GDM1 (cell line): ENCODE data around the gene MYEOV.

ENCODE experiments used
- DNase-seq: peaks from one replicate; lab custom pipeline; 2025; lab: John Stamatoyannopoulos, UW

The MYEOV gene

DNA sequence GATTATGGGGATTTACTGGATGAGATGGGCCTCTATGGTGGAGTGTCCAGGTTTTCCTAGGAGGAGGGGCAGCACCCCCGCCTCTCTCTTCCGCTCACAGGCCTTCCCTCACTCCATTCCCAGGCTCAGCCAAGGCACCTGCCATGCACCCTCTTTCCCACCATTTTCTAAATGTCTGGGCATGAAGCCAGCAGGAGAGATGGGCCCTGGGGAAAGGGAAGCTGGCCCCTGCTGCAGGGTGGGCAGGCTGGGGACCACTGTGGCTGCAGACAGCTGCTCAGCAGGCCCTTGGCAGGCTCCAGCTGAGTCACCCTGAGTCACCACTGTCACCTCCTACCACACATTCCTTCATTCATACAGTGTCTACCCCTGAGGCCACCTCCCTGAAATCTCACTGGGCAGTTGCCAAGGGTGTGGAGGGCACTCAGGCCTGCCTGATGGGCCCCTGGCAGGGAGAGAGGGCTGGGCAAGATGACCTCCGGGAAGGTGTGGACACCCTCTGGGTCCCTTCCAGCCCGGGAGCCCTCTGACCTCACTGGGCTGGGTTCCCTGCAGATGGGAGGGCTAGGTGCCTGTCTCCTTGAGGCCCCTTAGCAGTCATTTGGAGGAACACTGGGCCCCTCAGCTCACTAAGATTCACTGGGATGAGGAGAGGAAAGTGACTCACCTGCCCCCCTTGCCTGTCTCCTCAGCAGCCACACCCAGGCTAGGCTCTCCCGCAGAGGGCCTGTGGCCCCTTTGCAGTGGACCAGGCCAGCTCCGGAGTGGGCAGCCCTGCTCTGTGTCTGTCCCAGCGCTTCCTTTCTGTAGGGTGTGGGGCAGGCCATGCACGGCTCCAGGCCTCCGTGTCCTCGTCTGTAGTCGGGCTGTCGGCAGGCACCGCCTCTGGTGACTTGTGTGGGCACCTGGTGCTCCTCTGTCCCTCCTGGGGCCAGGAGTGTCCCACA lies 7.8 kb downstream of the MYEOV start:
- peak; percentile 14 for DNase-seq

DNA sequence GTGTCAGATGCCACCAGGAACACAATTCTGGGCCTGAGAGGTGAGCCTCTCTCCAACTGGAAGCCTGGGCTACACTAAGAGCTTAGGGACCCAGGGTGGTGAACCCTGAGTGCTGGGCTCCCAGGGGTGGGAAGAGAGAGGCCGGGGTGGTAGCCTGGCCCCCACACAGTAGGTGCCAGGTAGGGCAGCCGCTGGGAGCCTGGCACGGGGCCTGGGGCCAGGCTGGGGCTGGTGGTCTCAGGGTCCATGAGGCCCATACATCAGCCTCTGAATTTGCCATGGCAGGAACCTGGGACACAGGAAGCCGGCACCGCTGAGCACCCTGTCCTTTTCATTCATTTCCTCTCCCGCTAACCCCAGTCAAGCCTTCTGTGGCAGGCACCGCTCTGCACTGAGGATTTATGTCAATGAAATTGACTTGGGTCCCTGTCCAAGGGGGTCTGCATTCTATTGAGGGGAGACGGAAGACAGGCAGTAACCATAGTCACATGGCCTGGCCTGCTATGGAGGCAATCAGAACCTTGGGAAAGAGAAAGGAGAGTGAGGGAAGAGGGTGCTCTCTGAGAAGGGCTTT lies 8.6 kb downstream of the MYEOV start:
- no peak for DNase-seq

DNA sequence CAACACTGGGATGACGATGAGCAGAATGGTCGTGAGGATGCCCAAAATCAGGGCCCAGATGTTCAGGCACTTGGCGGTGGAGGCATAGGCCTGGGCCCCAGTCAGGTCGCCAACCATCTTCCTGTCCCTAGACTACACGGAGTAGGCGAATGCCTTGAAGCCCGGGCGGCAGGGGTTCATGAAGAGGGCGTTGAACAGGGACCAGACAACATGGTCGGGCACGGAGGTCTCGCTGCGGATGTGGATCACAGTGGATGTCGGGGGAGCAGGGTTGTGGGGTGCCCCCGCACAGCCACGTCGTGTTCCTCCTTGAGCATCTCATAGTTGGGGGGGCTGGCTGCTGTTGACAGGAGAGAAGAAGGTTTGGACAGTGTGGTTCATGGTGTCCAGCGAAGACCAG lies 9.5 kb downstream of the MYEOV start:
- DNase-seq: no peak

DNA sequence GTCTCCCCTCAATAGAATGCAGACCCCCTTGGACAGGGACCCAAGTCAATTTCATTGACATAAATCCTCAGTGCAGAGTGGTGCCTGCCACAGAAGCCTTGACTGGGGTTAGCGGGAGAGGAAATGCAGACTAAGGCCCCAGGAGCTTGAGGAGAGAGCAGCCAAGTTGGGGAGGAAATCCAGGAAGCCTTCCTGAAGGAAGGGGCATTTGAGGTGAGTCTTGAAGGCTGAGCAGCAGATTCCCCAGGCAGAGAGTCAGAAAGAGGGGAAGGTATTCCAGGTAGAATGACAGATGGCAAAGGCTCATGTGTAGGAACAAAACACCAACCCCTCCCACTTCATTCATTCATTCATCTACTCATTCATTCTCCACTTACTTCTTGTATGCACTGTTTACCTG lies 10.3 kb downstream of the MYEOV start:
- DNase-seq: no peak

DNA sequence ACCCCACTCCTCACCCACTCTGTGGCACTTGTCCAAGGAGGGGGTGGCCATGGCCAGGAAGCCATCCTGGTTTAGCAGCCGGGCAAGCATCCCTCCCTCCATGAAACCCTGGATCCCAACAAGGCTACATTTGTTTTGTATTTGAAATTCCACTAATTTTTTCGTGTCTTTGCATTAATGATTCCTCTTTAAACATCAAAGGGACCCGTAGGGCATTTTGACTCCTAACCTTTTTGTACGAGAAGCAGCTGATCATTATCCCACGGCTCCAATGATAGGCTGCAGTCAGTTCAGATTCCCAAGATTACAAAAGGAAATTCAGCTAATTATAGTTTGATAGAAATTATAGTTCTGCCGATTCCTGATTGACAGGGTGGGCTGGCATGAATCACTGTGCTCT lies 10.7 kb downstream of the MYEOV start:
- no peak for DNase-seq

DNA sequence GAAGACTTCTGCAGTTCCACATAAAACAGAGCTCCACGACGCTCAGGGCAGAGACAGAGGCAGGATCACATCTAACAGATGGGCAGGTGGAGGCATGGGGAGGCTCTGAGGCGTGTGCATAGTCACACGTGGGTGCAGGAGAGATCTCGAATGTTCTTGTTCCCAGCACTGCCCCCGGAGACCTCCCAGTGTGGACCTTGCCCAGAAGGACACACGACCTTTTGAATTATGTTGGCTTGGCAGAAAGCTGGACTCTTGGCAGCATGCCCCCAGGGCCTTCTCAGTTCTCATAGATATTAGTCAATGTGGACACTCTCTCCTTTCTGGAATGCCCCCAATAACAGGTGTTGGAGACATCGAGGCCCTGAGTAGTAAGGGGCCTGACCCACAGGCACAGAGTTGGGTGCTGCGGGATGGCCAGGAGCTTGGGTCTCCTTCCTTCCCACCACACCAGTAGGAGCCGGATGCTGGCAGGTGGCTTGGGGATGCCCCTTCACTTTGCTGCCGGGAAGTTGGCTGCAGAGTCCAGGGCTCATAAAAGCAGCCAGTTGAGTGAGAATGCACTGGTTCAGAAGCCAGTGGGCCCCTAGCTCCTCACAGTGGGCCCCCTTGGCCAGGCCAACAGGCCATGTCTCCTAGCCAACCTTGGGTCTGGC lies 12.1 kb downstream of the MYEOV start:
- no peak for DNase-seq

DNA sequence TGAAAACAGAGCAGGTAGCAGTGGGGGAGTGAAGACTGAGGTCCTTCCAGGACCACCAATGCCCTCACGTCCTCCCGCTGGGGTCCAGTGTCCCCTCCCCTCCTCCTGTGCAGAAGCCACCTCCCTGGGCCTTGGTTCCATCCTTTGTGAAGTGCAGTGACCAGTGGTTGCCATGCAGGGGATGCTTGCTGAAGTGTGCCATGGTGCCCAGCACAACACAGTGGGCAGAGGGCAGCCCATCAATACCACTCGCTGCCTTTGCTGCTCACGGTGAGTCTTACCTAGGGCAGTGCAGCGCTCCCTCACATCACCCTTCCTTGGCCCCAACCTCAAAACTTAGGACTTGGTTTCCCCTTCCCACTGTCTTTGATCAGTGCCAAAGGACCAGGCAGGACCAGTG lies 12.9 kb downstream of the MYEOV start:
- DNase-seq: no peak

DNA sequence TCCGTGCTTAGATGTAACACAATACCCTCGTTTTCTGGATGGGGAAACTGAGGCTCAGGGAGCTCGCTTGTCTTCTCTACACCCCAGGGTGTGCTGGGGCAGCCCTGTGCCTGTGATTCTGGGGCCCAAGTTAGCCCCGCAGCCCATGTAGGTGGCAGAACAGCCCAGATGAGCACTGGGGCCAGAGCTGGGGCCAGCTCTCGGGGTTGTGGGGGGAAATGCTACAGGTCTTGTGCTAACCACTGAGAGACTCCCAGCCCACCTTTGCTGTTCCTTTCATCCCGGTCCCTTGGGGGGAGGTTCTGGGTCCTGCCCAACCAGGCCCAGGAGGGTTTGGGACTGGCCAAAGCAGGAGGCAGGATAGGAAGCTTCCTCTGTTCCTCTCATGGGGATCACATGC lies 13.5 kb downstream of the MYEOV start:
- no peak for DNase-seq

DNA sequence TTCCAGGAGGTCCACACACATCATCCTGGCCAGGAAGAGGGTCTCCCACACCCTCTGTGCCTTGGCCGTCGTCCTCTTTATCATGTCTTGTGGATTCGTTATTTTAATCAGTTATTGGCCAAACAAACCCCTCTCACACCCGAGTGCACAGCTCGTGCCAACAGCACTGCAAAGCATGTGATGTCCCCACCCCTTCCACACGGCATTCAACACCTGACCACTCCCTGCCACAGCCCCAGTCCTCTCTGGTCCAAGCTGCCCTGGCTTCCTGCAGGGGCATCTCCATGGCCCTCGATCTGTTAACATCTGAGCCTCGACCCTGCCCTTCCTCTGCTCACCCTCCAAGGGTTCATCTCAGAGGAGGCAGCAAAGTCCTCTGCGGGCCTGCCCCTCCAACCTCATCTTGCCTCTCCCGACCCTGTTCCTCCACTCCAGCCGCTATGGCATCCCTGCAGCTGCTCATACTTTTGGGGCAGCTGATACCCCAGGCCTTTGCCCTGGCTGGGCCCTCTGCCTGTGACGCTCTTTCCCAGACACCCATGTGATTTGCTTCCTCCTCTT lies 14.0 kb downstream of the MYEOV start:
- no peak for DNase-seq

DNA sequence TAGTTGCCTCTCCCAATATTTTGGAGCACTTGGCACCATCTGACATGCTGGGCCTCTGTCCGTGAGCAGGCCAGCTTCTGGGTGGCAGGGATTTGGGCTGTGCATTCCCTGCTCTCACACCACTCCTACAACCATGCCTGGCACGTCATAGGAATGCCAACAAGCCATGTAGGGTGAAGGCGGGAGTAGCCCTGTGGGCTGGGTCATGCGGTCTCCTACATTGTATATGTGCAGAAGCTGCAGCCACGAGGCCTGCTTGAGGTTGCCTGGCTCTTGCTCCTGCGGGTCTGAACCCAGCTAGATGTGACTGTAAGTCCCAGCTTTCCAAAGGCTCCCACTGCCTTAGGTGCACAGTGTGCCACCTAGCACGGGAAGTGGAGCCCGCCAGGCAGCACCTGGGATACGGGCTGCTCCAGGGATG lies 14.5 kb downstream of the MYEOV start:
- no peak for DNase-seq

DNA sequence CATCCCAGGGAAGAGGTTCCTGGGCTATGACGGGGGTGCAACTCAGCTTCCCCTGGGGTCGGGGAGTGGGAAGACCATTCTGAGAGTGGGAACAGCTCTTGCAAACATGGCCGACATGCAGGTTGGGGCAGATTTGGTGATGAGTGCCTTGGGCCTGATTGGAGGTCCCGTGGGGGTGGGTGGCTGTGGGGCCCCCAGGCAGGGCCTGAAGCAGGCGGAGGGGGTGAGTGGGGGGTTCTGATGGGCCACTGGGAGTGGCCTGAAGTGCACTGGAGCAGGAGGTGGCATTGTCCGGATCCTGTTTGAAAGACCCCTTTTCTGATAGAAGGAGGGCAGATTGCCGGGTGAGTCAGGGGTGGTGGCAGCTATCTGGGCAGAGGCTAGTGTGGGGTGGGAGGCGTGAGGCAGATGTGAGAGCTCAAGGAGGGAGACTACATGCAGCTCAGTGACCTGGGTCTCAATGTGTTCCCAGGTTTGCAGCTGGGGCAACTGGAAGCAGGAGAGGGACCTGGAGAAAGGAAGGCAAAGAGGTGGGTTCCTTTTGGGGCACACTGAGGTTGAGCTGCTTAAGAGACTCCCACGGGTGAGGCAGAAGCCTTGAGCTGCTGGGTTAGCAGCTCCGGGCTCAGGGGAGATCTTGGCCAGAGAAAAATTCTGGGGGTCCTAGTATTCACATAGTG lies 15.1 kb downstream of the MYEOV start:
- no peak for DNase-seq

DNA sequence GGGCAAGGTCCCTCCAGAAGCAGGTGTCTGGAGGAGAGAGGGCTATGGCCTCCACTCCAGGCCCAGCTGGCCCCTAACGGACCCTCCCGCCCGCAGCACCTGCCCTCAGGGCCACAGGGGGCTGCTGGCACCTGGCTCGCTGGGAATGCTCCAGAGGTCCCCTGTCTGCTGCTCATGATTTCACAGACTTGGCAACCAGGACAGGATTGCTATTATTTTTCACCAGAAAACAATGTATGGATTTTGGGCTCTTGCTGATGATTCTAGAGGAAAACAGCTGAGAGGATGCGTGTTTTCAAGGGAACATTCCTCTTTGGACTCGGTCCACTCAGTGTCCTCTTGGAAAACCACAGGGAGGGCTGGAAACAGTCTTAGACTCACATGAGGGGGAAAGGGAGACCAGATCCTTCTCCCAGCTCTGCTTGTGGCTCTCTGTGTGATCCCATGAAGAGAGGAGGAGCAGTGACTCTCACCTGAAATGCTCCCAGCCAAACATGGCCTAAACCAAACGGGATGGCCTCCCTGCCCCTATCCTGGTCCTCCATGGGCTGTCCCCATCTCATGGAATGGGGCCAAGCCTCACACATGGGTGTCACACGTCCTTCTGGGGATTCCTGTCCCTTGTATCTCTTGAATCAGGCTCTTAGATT lies 15.8 kb downstream of the MYEOV start:
- DNase-seq: no peak

DNA sequence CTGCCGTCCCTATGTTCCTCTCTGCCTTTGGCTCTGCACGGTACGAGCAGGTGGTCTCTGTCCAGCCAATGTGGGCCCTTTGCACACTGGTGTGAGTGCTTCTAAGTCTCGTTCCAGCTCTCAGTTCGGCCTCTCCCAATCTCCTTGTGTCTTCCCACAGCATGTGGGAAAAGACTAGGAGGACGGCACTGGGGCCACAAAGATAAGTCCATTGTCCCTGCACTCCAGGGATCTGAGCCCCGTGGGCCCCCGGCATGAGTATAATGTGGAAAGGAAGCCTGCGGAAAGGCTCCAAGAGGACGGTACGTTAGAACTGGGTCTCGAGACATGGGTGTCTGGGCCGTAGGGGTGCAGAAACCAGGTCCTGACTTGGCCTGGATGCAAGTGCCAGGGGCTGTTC lies 16.4 kb downstream of the MYEOV start:
- no peak for DNase-seq

DNA sequence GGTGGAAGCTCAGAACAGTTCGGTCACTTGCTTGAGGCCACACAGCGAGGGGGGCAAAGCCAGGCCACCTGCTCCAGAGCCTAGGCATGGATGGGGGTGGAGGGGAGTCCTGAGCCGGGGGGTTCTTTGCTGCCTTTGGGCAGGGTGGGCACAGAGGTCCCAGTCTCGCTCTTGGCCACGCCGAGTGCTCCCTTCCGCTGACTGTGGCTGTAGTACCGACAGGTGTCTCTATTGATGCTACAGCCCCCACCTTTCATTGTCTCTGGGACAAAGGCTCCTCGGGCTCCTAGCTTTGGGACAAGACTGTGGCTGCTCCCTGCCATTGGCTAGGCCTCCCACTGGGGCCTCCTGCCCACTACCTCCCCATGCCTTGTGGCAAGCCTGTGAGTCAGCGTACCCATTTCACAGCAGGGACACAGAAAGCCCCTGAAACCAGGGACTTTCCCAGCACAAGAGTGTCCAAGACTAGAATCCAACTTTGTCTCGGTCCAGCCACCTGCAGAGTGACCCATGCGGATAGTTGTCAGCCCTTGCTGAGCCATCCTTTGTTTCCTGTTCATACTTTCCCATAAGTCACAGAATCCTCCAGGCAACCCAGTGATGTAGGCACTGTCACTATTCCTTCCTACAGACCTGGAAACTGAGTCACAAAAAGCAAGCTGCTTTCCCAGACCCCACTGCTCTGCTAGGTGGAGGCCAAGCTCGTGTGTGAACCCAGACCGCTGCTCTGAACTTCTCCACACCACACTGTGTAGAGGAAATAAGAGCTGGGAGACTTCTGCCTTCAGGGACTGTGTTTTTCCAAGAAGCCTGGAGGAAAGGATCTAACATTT lies 17.2 kb downstream of the MYEOV start:
- no peak for DNase-seq

DNA sequence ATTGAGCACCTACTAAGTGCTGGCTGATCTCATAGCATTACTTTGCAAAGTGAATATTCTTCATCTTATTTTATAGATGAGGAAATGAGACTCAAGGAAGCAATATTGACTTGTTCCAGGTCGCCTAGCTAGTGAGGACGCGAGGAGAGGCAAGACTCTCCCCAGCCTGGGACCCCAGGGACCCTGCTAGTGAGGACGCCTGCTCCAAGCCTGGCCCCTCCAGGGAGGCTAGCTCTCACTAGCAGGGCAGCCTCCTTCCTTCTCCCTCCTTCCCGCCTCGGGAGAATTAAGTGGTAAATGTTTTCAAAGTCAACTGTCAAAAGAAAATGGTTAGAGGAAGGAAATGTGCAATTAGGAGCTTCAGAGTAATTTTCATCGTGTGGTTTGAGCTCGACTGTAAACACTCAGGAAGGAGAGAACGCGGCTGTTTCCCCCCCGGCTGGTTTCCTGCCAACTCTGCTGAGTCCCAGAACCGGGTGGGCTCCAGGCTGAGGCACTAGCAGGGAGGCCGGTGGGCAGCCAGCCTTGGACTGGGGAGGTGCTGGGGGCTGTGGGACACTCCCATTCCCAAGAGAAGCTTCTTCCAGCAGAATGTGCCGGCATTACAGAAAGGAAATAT lies 17.9 kb downstream of the MYEOV start:
- DNase-seq: peak; percentile 80

DNA sequence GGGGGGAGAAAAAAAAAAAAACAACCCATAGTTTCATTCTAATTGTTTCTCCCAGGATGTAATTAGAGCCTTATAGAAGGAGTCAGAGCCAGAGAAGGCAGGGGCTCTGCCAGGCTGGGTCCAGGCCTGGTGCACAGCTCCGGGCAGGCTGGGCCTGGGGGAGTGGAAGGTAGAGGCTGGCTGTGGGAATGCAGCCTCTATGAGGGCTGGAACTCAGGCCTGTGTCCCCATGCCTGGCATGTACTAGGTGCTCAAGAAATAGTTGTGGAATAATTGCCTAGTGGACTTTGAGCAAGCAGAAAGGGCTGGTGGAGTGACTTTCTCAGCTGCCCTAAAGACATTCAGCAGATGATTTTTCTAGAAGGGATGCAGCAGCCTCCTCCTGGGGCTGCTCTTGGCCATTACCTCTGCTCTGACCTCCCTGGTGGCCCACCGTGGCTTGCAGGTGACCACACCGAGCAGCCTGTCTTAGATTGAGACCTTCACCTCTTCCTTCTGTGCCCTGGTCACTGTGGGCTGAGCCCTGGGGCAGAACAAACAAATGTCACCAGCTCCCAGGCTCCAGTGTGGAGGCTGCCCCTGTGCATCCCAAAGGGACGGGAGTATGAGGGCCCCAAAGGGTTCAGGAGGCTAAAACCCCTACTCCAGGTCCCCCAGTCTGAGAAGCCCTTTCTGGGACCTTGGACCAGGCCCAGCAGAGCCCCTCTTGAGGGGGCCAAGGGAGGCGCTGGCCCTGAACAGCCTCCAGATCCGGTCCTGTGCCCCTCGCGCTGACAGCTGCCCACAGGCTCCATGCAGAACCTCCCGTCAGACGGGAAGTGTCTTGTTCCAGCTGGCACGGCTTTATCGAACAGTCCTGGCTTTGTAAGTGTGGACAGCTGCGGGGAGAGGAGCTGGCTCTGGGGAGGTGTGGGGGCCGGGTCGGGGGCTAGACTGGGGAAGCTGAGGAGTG lies 18.8 kb downstream of the MYEOV start:
- DNase-seq: no peak

DNA sequence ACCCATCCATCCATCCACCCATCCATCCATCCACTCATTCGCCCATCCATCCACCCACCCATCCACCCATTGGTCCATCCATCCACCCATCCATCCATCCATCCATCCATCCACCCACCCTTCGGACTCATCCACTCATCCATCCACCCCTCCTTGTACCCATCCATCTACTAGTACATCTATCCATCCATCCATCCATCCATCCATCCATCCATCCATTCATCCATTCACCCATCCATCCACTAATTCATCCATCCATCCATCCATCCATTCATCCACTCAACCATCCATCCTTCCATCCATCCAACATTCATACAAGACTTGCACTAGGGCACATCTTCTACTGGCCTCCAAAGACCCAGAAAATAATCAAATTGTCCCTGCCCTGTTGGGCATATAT lies 20.0 kb downstream of the MYEOV start:
- no peak for DNase-seq

DNA sequence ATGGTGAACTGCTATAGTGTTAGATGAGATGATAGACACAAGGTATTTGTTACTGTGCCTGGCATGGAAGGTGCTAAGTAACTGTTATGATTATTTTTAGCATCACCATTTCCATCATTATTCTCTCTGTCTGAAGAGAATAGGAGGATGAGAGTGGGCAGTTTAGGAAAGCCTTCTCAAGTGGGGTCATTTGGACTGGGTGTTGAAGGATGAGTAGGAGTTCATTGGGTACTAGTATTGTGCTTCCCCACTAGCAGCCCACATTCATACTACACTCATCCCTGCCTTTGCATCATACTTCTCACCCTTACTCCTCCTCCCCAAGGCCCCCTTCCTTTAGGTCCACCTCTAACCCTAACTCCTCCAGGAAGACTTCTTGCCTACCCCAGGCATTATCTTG lies 20.6 kb downstream of the MYEOV start:
- DNase-seq: no peak

DNA sequence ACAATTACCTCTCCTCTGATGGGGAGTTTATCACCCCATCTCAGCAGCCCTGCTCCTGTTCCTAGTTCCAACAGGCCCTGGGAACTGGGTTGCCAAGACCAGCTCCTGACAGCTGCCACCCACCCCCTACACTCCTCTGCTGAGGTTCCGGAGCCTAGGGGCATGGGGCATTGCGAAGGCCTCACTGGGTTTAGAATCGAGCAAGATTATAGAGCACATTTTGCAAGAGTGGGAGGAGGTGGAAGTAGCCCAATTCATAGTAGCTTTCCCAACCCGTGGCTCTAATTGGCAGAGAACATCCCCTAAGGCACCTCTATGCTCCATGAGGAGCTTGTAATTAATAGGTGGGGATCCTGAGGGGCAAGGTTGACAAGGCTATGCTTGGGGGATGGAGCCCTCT lies 23.0 kb downstream of the MYEOV start:
- no peak for DNase-seq
